ENCODE data around the gene MTM1. TPM values are rescaled to one million over a fixed set of nuclear protein-coding genes. Genes with fewer than 3 reads are reported as not detected.

Gene MTM1
- polyA plus RNA-seq, 3 donors = 6.5 to 23.4 (median 17.0) TPM

DNA sequence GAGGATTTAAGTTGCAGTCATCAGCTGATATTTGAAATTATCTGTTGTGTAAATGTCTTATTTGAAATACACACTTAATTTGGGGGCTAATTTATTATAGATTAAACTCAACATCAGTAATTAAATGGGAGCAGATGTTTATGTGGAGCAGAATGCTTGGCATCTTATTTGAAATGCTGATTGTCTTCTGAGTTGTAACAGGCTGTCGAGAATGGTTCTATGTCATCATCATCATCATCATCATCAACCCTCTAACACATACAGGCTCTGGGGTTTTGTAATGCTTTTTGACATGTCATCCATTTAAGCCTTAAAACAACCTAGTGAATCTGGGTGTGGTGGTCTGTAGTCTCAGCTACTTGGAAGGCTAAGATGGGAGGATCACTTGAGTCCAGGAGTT, 133.0 kb downstream of the MTM1 start:
- no peak for DNase-seq
- H3K4me3 ChIP-seq (replicated peaks in 1 of 3; ENCODE audit: low read depth in 2 of 3, low read length in 3 of 3) = no peak overlapping the region
- no peaks in the 10 kb centered on the region for H3K9me3 ChIP-seq (replicated peaks in 1 of 2; ENCODE audit: control insufficient read depth in 1 of 2, insufficient read depth in 1 of 2, low read length in 2 of 2)
- Mint-ChIP-seq H3K27me3 (ENCODE audit: low read depth in 3 of 3) (peaks cover 0 to 6% (median 0%) of the 10 kb centered on the region in 3 donors), H3K4me3 (no peak overlapping the region), H3K36me3 (peaks cover 8 to 10% of the 10 kb centered on the region in 2 donors), H3K4me1 (peaks cover 33% of the 10 kb centered on the region), H3K9me3 (peaks cover 0 to 2% (median 0%) of the 10 kb centered on the region in 7 donors), H3K27ac (peak overlapping the region in 2 of 7 donors; percentile 21 to 55)
- H3K36me3 ChIP-seq (replicated peaks in 1 of 2; ENCODE audit: control insufficient read depth in 1 of 2, insufficient read depth in 2 of 2, low read length in 2 of 2) = no peaks in the 10 kb centered on the region
- TF ChIP-seq, protein P1, sequence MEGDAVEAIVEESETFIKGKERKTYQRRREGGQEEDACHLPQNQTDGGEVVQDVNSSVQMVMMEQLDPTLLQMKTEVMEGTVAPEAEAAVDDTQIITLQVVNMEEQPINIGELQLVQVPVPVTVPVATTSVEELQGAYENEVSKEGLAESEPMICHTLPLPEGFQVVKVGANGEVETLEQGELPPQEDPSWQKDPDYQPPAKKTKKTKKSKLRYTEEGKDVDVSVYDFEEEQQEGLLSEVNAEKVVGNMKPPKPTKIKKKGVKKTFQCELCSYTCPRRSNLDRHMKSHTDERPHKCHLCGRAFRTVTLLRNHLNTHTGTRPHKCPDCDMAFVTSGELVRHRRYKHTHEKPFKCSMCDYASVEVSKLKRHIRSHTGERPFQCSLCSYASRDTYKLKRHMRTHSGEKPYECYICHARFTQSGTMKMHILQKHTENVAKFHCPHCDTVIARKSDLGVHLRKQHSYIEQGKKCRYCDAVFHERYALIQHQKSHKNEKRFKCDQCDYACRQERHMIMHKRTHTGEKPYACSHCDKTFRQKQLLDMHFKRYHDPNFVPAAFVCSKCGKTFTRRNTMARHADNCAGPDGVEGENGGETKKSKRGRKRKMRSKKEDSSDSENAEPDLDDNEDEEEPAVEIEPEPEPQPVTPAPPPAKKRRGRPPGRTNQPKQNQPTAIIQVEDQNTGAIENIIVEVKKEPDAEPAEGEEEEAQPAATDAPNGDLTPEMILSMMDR (IDR thresholded peaks at IDR 0.05) = no peak
- no peaks in the 10 kb centered on the region for H4K20me1 ChIP-seq (ENCODE audit: insufficient read depth, low read length)
- H2AFZ ChIP-seq (ENCODE audit: insufficient read depth, low read depth, low read length, poor library complexity, severe bottlenecking) = no peak overlapping the region
- H3K27me3 ChIP-seq (ENCODE audit: control insufficient read depth in 2 of 2, insufficient read depth in 2 of 2, low read length in 2 of 2) = no peaks in the 10 kb centered on the region
- intact Hi-C loops (cut with micrococcal nuclease) = no loop called here
- H3K27ac ChIP-seq (ENCODE audit: low read depth in 1 of 2, low read length in 2 of 2) = no peak overlapping the region
- no peak overlapping the region for H3K4me2 ChIP-seq (replicated peaks; ENCODE audit: extremely low read depth, low read length, poor library complexity, severe bottlenecking)
- no peak overlapping the region for H3K9ac ChIP-seq (ENCODE audit: insufficient read depth, low read length, poor library complexity, severe bottlenecking)
- peaks cover 34 to 36% of the 10 kb centered on the region in 2 donors for H3K4me1 ChIP-seq (ENCODE audit: control insufficient read depth in 1 of 2, insufficient read depth in 2 of 2, low read length in 2 of 2)
- WGBS (ENCODE audit: insufficient coverage) = no CpG with 5 or more reads among the region's 1 CpG
- peaks cover 22% of the 10 kb centered on the region for H3K79me2 ChIP-seq (ENCODE audit: insufficient read depth, low read length)

DNA sequence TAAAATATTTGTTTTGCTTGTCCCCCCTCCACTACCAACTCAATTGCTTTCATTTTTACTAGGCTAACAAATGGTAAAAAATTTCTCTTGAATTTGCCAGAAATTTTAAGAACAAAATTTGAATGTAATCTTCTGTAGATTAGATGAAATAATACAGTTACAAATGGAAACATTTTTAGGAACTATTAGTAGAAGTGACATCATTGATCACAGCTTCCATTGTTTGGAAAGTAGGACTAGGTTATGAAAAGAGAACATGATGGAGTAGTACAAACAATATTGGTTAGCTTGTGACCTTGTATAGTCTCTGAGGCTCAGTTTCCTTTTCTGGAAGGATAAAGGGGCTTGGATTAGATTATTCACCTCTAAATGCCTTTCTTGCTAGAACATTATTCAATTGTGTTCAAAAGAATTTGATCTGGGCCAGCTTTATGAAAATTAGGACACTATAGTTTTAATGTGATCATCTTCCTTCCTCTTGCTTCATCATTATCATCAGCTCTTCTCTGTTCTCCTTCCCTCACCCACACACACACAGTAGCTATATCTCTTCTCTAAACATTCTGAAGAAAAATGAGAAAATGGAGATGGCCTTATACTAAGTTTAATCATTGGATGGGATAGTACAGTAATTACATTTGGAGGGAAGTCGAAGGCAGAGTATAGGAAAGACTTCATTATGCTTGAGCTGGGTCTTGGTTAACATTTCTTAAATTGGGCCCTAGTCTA, 134.7 kb downstream of the MTM1 start:
- Histone ChIP-seq H2AFZ (ENCODE audit: insufficient read depth, low read depth, low read length, poor library complexity, severe bottlenecking) (no peak overlapping the region), H3K79me2 (ENCODE audit: insufficient read depth, low read length) (peaks cover 9% of the 10 kb centered on the region), H3K9me3 (replicated peaks in 1 of 2; ENCODE audit: control insufficient read depth in 1 of 2, insufficient read depth in 1 of 2, low read length in 2 of 2) (no peaks in the 10 kb centered on the region), H3K4me2 (replicated peaks; ENCODE audit: extremely low read depth, low read length, poor library complexity, severe bottlenecking) (peak overlapping the region; percentile 33), H3K4me3 (replicated peaks in 1 of 3; ENCODE audit: low read depth in 2 of 3, low read length in 3 of 3) (no peak overlapping the region), H3K4me1 (ENCODE audit: control insufficient read depth in 1 of 2, insufficient read depth in 2 of 2, low read length in 2 of 2) (peaks cover 25 to 28% of the 10 kb centered on the region in 2 donors), H3K9ac (ENCODE audit: insufficient read depth, low read length, poor library complexity, severe bottlenecking) (no peak overlapping the region), H3K36me3 (replicated peaks in 1 of 2; ENCODE audit: control insufficient read depth in 1 of 2, insufficient read depth in 2 of 2, low read length in 2 of 2) (no peaks in the 10 kb centered on the region), H3K27ac (ENCODE audit: low read depth in 1 of 2, low read length in 2 of 2) (peak overlapping the region in 1 of 2 donors; percentile 67), H4K20me1 (ENCODE audit: insufficient read depth, low read length) (no peaks in the 10 kb centered on the region), H3K27me3 (ENCODE audit: control insufficient read depth in 2 of 2, insufficient read depth in 2 of 2, low read length in 2 of 2) (no peaks in the 10 kb centered on the region)
- no peak for DNase-seq
- TF ChIP-seq, protein P1 (IDR thresholded peaks at IDR 0.05) = no peak
- Mint-ChIP-seq H3K36me3 (peaks cover 6 to 18% of the 10 kb centered on the region in 2 donors), H3K4me1 (peaks cover 25% of the 10 kb centered on the region), H3K9me3 (peaks cover 0 to 2% (median 0%) of the 10 kb centered on the region in 7 donors), H3K27me3 (ENCODE audit: low read depth in 3 of 3) (peaks cover 0 to 6% (median 0%) of the 10 kb centered on the region in 3 donors), H3K27ac (peak overlapping the region in 6 of 7 donors; percentile 10 to 84 (median 80)), H3K4me3 (peak overlapping the region in 1 of 2 donors; percentile 43)
- intact Hi-C loops (cut with micrococcal nuclease) = no loop called here
- no CpG with 5 or more reads among the region's 1 CpG for WGBS (ENCODE audit: insufficient coverage)

Data from CD14-positive monocyte (primary cell).